ENCODE measurements around the gene CCDC159. TPM values are rescaled to one million over a fixed set of nuclear protein-coding genes. Genes with fewer than 3 reads are reported as not detected.

The CCDC159 gene
- total and polyA plus RNA-seq, 5 donors from 2014 or later = 18.7 to 66.5 (median 22.3) TPM

GRCh38 chr19:11373885-11374432 is 27.6 kb downstream of the CCDC159 start:
- H3K4me1 ChIP-seq (ENCODE audit: control insufficient read depth, insufficient read depth, low read length, poor library complexity, severe bottlenecking) = peaks cover 42% of the 10 kb centered on the region
- H3K27me3 Mint-ChIP-seq = no peaks in the 10 kb centered on the region
- H3K9me3 ChIP-seq (ENCODE audit: control insufficient read depth in 2 of 2, low read length in 2 of 2) = no peaks in the 10 kb centered on the region
- H3K4me1 Mint-ChIP-seq = peaks cover 0 to 25% (median 12%) of the 10 kb centered on the region in 4 donors
- H3K4me3 ChIP-seq (ENCODE audit: low read depth, low read length) = peak overlapping the region; percentile 90
- H3K27ac ChIP-seq (ENCODE audit: insufficient read depth, low read length, poor library complexity, severe bottlenecking) = peak overlapping the region; percentile 97
- H3K27ac Mint-ChIP-seq = no peak overlapping the region
- no peaks in the 10 kb centered on the region for H3K27me3 ChIP-seq (ENCODE audit: control insufficient read depth, insufficient read depth, low read length)
- peaks cover 22% of the 10 kb centered on the region for H3K36me3 Mint-ChIP-seq
- H3K4me3 Mint-ChIP-seq = peak overlapping the region in 1 of 4 donors; percentile 15
- no peak for ATAC-seq (ENCODE audit: low read depth in 2 of 2)
- no peak for DNase-seq
- peaks cover 5% of the 10 kb centered on the region for H3K36me3 ChIP-seq (ENCODE audit: control insufficient read depth, insufficient read depth, low read length)
- H3K9me3 Mint-ChIP-seq = no peaks in the 10 kb centered on the region

DNA sequence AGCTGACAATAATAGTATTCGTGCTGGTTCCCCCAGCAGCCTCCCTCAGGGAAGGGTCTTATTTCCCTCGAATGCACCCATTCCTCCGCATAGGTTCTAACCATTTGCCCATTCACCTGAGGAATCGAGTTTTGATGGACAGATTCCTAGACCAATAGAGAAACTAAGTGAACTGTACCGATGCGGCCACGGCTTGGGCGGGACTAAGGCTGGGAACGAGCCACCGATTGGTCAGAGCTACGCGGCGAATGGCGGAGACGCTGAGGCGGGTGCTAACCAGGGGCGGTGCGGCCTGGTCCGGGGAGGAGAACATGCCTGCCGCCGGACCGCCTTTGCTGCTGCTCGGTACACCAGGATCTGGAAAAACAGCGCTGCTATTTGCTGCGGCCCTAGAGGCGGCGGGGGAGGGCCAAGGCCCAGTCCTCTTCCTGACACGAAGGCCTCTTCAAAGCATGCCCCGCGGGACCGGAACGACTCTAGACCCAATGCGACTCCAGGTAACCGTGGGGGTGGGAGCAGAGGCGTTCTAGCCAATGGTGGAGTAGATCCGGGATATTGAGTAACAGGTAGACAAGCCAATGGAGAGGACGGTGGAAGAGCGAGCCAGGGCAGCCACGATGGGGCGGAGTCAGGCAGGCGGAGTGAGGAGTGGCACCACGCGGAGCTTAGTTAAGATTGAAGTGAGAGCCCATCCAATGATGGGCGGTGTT is 28.3 kb downstream of the CCDC159 start, which contains the start of gene SWSAP1:
Gene SWSAP1, plus strand, starts transcription at position 234 of the 710 bp plus-strand sequence. Its CDS starts 15 bp downstream, at position 249.
- H3K36me3 ChIP-seq (ENCODE audit: control insufficient read depth, insufficient read depth, low read length) = peaks cover 5% of the 10 kb centered on the region
- Mint-ChIP-seq H3K36me3 (peaks cover 16% of the 10 kb centered on the region), H3K4me1 (peaks cover 0 to 29% (median 12%) of the 10 kb centered on the region in 4 donors), H3K27ac (no peak within 1 kb of the TSS), H3K9me3 (no peaks in the 10 kb centered on the region), H3K4me3 (peak within 1 kb of the TSS in 1 of 4 donors; percentile 15), H3K27me3 (no peaks in the 10 kb centered on the region)
- H3K27me3 ChIP-seq (ENCODE audit: control insufficient read depth, insufficient read depth, low read length) = no peaks in the 10 kb centered on the region
- peak within 1 kb of the TSS; percentile 90 for H3K4me3 ChIP-seq (ENCODE audit: low read depth, low read length)
- H3K9me3 ChIP-seq (ENCODE audit: control insufficient read depth in 2 of 2, low read length in 2 of 2) = no peaks in the 10 kb centered on the region
- peaks cover 42% of the 10 kb centered on the region for H3K4me1 ChIP-seq (ENCODE audit: control insufficient read depth, insufficient read depth, low read length, poor library complexity, severe bottlenecking)
- DNase-seq (peak; percentile 96 to 100 (median 99)), ATAC-seq (ENCODE audit: low read depth in 2 of 2) (peak; percentile 89 to 92)
- H3K27ac ChIP-seq (ENCODE audit: insufficient read depth, low read length, poor library complexity, severe bottlenecking) = peak within 1 kb of the TSS; percentile 97

DNA sequence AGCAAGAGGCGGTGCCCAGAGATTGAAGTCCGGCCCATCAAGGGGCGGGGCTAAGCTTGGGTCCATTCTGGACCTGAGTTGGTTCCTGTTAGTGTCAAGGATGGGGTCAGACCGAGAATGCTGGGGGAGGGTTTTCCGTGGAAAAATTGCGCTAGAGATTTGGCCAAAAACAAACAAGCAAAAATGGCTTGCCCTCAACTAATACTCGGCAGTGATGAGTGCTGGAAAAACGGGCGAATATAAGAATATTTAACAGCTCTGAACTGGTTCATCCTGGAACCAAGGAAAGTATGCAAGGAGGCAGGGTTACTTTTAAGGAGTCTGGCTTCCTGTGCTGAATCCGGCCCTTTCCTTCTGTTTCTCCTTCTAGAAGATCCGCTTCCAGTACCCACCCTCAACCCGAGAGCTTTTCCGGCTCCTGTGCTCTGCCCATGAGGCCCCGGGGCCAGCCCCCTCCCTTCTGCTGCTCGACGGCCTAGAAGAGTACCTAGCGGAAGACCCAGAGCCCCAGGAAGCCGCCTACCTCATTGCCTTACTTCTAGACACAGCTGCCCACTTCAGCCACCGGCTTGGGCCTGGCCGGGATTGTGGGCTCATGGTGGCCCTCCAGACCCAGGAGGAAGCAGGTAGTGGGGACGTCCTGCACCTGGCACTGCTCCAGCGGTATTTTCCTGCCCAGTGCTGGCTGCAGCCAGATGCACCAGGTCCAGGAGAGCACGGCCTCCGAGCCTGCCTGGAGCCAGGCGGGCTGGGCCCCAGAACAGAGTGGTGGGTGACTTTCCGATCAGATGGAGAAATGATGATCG is 29.0 kb downstream of the CCDC159 start:
- ATAC-seq (ENCODE audit: low read depth in 2 of 2) (peak; percentile 43 to 54), DNase-seq (peak; percentile 56 to 94 (median 84))
- H3K4me3 ChIP-seq (ENCODE audit: low read depth, low read length) = peak overlapping the region; percentile 90
- Mint-ChIP-seq H3K4me1 (peaks cover 0 to 36% (median 17%) of the 10 kb centered on the region in 4 donors), H3K36me3 (peaks cover 15% of the 10 kb centered on the region), H3K9me3 (no peaks in the 10 kb centered on the region), H3K27me3 (no peaks in the 10 kb centered on the region), H3K27ac (no peak overlapping the region), H3K4me3 (no peak overlapping the region)
- peaks cover 48% of the 10 kb centered on the region for H3K4me1 ChIP-seq (ENCODE audit: control insufficient read depth, insufficient read depth, low read length, poor library complexity, severe bottlenecking)
- H3K9me3 ChIP-seq (ENCODE audit: control insufficient read depth in 2 of 2, low read length in 2 of 2) = no peaks in the 10 kb centered on the region
- peaks cover 5% of the 10 kb centered on the region for H3K36me3 ChIP-seq (ENCODE audit: control insufficient read depth, insufficient read depth, low read length)
- peak overlapping the region; percentile 97 for H3K27ac ChIP-seq (ENCODE audit: insufficient read depth, low read length, poor library complexity, severe bottlenecking)
- H3K27me3 ChIP-seq (ENCODE audit: control insufficient read depth, insufficient read depth, low read length) = no peaks in the 10 kb centered on the region

DNA sequence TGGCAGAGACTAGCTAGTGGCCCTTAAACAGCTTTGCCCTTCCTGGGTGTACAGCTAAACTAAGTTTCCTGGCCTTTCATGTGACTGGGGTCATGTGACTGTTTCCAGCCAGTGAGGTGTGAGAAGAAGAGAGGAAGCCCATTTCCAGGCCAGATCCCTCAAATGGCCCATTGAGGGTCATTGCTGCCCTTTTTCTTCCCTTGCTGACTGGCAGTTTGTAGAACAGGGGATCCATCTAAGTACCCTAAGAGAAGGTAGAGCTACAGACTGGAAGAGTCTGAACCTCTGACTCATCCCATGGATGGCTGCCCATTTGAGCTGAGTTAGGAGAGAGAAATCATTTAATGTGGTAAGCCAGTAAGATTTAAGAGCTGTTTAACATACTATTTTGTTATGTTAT is 30.9 kb downstream of the CCDC159 start:
- ATAC-seq (ENCODE audit: low read depth in 2 of 2) = no peak
- Mint-ChIP-seq H3K4me1 (peaks cover 5 to 45% (median 27%) of the 10 kb centered on the region in 4 donors), H3K27ac (peak overlapping the region; percentile 22 to 87 (median 80)), H3K9me3 (no peaks in the 10 kb centered on the region), H3K36me3 (peaks cover 6% of the 10 kb centered on the region), H3K27me3 (peaks cover 12% of the 10 kb centered on the region), H3K4me3 (peak overlapping the region; percentile 43 to 79 (median 62))
- peaks cover 62% of the 10 kb centered on the region for H3K4me1 ChIP-seq (ENCODE audit: control insufficient read depth, insufficient read depth, low read length, poor library complexity, severe bottlenecking)
- H3K27me3 ChIP-seq (ENCODE audit: control insufficient read depth, insufficient read depth, low read length) = no peaks in the 10 kb centered on the region
- no peaks in the 10 kb centered on the region for H3K9me3 ChIP-seq (ENCODE audit: control insufficient read depth in 2 of 2, low read length in 2 of 2)
- peak overlapping the region; percentile 58 for H3K27ac ChIP-seq (ENCODE audit: insufficient read depth, low read length, poor library complexity, severe bottlenecking)
- H3K36me3 ChIP-seq (ENCODE audit: control insufficient read depth, insufficient read depth, low read length) = peaks cover 5% of the 10 kb centered on the region
- H3K4me3 ChIP-seq (ENCODE audit: low read depth, low read length) = no peak overlapping the region
- DNase-seq = peak in 1 of 3 donors; percentile 70

DNA sequence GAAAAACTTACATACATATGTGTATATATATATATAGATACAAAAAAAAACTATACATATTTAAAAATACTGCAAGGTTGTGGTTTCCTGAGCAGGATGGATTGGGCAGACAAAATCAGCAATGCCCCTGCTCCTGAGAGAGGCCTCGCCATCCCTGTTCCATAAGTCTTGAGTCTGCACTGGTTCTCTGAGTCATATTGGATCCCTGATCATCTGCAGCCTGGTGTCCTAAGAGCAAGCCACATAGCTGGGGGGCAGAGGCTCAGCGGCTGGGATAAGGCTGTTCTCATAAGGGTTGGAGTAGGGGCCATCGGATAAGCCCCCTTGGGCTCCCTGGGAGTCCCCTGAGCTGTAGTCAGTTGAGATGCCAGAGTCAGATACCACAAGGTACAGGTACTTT is 31.4 kb downstream of the CCDC159 start:
- H3K27ac Mint-ChIP-seq = peak overlapping the region in 1 of 3 donors; percentile 62

DNA sequence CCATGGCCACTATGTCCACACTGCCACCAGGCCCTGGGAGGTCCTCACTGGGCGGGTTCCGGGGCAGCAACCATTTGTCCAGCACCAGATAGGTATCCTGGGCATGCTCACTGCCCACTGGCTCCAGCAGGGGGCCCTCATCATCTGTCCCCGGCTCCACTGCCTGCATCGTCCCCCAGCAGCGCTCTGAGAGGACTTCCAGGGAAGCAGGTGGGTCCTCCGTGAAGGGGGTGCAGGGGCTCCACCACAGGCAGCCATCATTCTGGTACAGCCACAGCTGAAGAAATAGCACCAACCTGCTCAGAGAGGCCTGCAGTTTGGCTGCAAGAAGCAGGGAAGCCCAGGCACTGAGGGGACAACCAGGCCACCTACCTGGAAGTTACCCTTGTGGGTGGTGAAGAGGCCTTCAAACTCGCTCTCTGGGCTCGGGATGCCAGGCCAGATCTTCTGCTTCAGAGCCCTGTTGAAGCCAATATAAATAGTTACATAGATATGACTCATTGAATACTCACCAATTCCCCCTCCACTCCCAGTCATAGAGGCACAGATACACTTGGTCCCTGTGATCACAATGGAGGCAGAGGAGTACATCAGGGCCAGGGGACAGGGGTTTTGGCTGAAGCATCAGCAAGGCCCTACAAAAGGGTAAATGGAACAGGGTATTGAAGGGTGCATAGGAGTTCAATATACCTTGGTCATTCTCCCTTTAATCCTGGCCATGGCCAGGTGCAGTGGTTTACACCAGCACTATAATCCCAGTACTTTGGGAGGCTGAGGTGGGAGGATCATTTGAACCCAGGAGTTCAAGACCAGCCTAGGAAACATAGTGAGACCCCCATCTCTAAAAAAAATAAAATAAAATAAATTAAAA is 32.2 kb downstream of the CCDC159 start:
- peak overlapping the region in 2 of 3 donors; percentile 20 to 62 for H3K27ac Mint-ChIP-seq

More for the DNA sequence above, 31.4 kb downstream of the CCDC159 start:
- no peak overlapping the region for H3K27ac ChIP-seq (ENCODE audit: insufficient read depth, low read length, poor library complexity, severe bottlenecking)
- DNase-seq (no peak), ATAC-seq (ENCODE audit: low read depth in 2 of 2) (no peak)
- no peak overlapping the region for H3K4me3 ChIP-seq (ENCODE audit: low read depth, low read length)
- peaks cover 63% of the 10 kb centered on the region for H3K4me1 ChIP-seq (ENCODE audit: control insufficient read depth, insufficient read depth, low read length, poor library complexity, severe bottlenecking)
- peaks cover 5% of the 10 kb centered on the region for H3K36me3 ChIP-seq (ENCODE audit: control insufficient read depth, insufficient read depth, low read length)
- no peaks in the 10 kb centered on the region for H3K27me3 ChIP-seq (ENCODE audit: control insufficient read depth, insufficient read depth, low read length)
- Mint-ChIP-seq H3K4me1 (peaks cover 5 to 50% (median 27%) of the 10 kb centered on the region in 4 donors), H3K36me3 (peaks cover 6% of the 10 kb centered on the region), H3K4me3 (peak overlapping the region in 1 of 4 donors; percentile 76), H3K9me3 (no peaks in the 10 kb centered on the region), H3K27me3 (peaks cover 12% of the 10 kb centered on the region)
- H3K9me3 ChIP-seq (ENCODE audit: control insufficient read depth in 2 of 2, low read length in 2 of 2) = no peaks in the 10 kb centered on the region

More for the DNA sequence above, 32.2 kb downstream of the CCDC159 start:
- Mint-ChIP-seq H3K4me3 (peak overlapping the region in 3 of 4 donors; percentile 7 to 61 (median 50)), H3K9me3 (no peaks in the 10 kb centered on the region), H3K4me1 (peaks cover 5 to 50% (median 26%) of the 10 kb centered on the region in 4 donors), H3K27me3 (peaks cover 12% of the 10 kb centered on the region), H3K36me3 (peaks cover 6% of the 10 kb centered on the region)
- DNase-seq (no peak), ATAC-seq (ENCODE audit: low read depth in 2 of 2) (no peak)
- peaks cover 71% of the 10 kb centered on the region for H3K4me1 ChIP-seq (ENCODE audit: control insufficient read depth, insufficient read depth, low read length, poor library complexity, severe bottlenecking)
- H3K36me3 ChIP-seq (ENCODE audit: control insufficient read depth, insufficient read depth, low read length) = peaks cover 5% of the 10 kb centered on the region
- H3K4me3 ChIP-seq (ENCODE audit: low read depth, low read length) = no peak overlapping the region
- no peak overlapping the region for H3K27ac ChIP-seq (ENCODE audit: insufficient read depth, low read length, poor library complexity, severe bottlenecking)
- H3K9me3 ChIP-seq (ENCODE audit: control insufficient read depth in 2 of 2, low read length in 2 of 2) = no peaks in the 10 kb centered on the region
- H3K27me3 ChIP-seq (ENCODE audit: control insufficient read depth, insufficient read depth, low read length) = no peaks in the 10 kb centered on the region

All from CD4-positive, CD25-positive, alpha-beta regulatory T cell (primary cell).